NCI-H1048 (cell line): ENCODE results near the gene SLC37A1.
"Not testable (repeated sequence)": the region's sequence is repeated elsewhere in the genome, so short reads cannot be mapped to it uniquely, and the experiment has no call there.

Experiments used
- DNase-seq: peaks from one replicate; lab custom pipeline; 2025; lab: John Stamatoyannopoulos, UW

SLC37A1 gene

DNA sequence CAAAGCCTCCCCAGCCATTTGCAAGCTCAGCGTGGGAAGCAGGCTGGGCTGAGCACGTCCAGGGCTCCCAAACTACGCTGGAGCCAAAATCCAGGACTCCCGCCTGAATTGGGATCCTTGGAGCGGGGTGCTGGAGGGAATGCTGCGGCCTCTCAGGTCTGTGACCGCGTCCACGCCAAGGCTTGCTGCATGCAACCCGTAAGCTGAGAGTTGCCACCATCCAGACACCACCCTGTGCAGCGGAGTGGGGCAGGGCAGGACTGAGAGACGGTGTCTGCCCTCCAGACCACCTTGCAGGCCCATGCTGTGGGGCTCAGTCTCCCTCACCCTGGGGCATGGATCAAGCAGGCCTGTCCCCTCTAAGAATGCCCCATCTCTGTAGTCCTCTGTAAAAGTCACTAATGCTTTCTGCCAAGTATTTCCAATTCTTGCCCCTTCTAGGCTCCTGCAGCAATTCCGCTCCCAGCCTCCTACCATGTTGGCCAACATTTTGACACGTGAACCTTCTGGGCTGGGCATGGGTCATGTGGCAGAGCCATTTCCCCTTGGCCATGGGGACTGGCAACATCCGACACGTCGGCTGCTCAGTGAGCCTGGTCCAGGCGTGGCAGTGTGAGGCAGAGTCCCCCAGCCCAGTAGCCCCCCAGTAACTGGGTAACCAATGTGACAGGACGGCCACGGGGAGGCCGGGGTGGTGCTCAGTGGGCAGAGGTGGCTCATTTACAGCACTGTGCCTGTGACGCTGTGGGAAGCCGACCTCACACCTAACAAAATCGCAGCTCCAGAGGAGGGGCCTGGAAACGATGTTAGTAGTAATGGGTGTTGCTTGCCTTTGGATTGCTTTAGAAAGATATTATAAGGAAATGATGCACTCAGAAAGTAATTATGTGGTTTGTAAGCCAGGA is 81.9 kb downstream of the SLC37A1 start:
- DNase-seq = no peak

GRCh38 chr21:42596657-42597056 is 83.0 kb downstream of the SLC37A1 start:
- no peak for DNase-seq

- no peak for DNase-seq
Observed at GRCh38 chr21:42597487-42598158, 84.0 kb downstream of the SLC37A1 start.

DNA sequence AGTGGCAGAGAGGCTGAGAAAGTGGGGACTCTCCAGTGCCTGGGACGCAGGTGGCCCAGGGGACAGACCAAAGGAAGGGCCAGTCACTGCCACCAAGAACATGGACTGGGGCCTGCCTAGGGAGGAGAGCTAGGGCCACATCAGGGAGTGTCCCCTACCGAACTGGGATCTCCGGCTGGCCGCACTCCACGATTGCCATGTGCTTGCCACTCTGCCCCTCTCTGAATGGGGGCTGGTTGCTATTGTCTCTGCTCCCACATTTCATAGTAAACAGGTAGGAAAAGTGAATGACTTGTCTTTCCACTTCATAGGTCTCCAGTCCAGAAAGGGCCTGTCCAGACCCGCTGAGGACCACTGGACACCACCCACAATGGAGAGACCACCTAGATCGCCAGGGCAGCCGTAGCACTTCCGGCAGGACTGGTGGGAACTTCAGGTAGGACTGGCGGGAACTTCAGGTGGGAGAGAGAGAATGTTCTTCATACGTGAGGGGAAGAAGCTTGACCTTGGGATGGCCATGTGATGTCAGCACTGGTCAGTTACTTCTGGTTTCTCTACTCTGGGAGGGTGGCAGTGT is 84.6 kb downstream of the SLC37A1 start:
- no peak for DNase-seq

DNA sequence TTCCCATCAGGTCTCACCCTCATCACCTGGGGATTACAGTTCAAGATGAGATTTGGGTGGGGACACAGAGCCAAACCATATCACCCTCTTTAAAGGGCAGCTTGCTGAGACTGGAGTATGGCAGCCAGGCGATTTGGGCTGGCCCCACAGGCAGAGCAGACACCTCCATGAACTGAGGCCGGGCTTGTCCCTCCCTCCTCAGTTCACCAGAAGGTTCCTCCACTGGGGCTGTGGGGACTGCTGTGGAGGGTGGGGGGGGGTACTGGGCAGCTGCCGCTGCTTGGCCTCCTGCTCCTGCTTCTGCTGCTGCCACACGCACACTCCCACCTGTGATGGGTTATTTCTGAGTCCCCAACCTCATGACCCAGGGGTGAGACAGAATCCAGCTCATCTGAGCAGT is 85.8 kb downstream of the SLC37A1 start:
- DNase-seq = no peak

DNA sequence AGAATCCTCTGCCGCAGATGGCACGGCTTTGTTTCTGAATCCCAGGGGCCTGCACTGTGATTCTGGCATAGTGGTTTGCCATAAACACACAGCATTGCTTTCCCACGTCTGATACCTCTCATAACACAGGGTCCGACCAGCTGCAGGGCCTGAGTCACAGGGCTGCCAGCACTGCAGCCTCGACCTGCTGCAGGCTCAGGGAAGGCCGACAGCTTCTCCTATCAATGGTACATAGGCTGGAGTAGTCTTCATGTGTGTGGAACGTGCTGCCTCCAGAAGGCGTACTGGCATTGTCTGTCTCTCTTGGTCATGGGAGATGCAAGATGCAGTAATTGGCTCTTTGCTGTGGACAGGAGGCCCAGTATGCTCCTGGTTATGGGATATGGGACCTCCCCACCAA is 86.3 kb downstream of the SLC37A1 start:
- DNase-seq = no peak

DNA sequence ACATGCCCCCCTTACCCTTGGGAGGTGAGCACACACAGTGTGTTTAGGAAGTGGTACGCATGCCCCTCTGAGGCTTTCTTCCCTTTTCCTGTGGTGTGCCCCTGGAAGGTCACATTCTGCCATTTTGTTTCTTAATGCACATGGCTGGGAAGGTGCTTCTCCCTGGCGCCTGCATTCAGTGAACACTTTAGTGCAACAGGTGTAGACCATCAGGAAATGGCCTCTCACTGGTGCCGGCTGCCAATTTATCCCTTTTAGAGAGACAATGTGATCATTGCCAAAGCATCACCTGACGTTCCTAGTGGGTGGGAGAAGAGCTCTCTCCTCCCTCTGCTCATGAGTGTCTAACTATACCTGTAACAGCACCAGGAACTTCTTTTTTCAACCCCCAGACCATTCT is 88.0 kb downstream of the SLC37A1 start:
- no peak for DNase-seq

DNA sequence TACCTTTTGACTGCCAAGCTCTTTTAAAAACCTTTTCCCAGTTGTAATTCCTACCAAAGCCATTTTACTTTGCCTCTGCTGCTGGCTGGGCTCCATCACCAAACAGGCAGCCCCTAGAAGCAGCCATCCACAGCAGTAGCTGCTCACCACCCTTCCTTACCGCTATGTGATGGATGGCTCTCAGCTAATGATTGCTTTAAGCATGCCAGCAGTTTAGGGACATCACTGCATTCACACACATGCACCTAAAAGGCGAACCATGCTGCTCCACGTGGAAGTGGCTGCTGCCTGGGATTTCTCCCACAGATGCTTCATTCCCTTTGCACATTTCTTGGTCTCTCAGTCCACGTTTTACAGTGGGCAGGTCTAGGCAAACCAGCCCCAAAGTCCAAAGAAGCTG is 93.5 kb downstream of the SLC37A1 start:
- no peak for DNase-seq

- DNase-seq = no peak
Observed at GRCh38 chr21:42607525-42608102, 94.0 kb downstream of the SLC37A1 start.

GRCh38 chr21:42608446-42608845 is 94.8 kb downstream of the SLC37A1 start:
- no peak for DNase-seq

DNA sequence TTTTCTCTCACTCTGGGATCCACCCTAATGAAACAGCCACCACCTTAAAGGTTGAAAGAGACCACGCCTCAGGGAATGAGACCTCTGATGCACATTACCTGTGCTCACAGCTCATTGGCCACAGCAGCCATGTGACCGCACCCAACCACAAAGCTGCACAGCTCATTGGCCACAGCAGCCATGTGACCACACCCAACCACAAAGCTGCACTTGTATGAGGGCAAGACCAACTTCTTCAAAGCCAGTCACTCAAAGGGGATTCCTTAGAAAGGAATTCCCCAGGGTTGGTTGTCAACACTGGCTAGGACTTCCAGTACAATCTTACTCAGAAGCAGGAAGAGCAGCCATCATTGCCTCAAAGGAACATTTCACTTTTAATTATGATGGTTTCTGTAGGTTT is 96.2 kb downstream of the SLC37A1 start:
- DNase-seq = no peak

GRCh38 chr21:42611852-42612251 is 98.2 kb downstream of the SLC37A1 start:
- DNase-seq = no peak

GRCh38 chr21:42612390-42612789 is 98.7 kb downstream of the SLC37A1 start:
- DNase-seq = no peak

- no peak for DNase-seq
Observed at GRCh38 chr21:42613756-42614155, 100.1 kb downstream of the SLC37A1 start.

- DNase-seq = no peak
Observed at GRCh38 chr21:42614396-42614795, 100.7 kb downstream of the SLC37A1 start.

DNA sequence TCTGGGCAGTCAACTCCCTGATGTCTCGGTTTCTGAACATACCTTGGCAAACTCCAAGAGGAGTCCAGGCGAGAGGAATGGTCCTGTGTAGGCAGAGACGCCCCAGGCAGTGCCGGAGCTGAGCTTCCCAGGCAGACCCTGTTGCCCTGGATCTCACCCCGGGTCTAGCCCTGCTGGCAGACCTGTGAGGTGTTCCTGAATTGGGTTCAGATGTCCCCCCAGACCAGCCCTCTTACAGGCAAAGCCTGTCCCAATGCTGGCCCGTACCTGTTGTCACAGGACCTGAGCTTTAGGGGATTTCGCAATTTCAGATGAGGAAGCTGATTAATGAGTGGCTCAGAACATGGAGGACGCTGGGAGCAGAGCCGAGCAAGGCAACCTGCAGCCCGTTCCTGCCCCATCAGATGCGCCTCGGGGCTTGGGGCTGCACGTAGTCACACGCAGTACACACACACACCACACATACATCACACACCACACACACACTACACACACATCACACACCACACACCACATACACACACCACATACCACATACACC is 101.2 kb downstream of the SLC37A1 start:
- DNase-seq = no peak

GRCh38 chr21:42615377-42615776 is 101.7 kb downstream of the SLC37A1 start:
- not testable (repeated sequence) for DNase-seq

GRCh38 chr21:42615924-42616323 is 102.3 kb downstream of the SLC37A1 start:
- no peak for DNase-seq

DNA sequence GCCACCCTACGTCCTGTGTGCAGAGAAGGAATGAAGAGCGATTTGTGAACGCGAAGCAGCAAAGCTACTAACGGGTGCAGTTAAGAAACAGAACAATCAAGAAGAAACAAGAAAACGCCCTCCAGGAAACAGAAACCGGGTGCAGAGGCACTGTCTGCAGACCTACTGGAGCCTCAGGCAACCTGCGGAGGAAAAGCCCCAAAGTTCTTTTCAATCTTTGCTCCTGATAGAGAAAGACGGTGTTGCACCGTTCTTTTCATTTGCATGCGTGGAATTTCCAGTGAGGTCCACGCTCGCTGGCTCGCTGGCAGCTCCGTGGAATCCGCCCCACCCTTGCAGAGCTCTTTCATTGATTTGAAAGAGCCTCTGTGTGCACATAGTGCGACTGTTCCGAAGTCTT is 102.8 kb downstream of the SLC37A1 start:
- DNase-seq = no peak

- DNase-seq = no peak
Observed at GRCh38 chr21:42616941-42617340, 103.3 kb downstream of the SLC37A1 start.

DNA sequence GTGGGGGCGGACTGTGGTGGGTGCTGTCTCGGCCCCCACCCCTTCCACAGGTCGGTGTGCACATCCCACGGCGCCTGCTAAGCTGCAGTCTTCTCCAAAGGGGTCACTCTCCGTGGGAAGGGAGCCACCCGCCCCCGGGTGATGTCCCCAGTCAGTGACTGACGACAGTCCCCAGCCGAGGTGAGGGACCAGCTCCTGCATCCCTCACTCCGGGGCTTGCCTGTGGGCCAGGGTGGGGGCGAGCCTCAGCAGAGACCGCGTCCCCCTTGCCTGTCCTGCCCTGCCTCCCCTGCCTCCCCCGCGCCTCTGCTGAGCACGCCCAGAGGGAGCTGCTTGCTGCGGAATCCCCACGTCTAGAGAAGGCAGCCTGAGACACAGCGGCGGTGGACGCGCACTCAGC is 103.8 kb downstream of the SLC37A1 start:
- no peak for DNase-seq

- no peak for DNase-seq
Observed at GRCh38 chr21:42618707-42619102, 105.1 kb downstream of the SLC37A1 start.
